Glutamatergic neuron (in vitro differentiated cells): ENCODE measurements around the gene SMURF1. TPM values are rescaled to one million over a fixed set of nuclear protein-coding genes. Genes with fewer than 3 reads are reported as not detected.

ENCODE experiments used
- DNase-seq: peaks from one replicate; pipeline ENCODE4 v3.0.0; 2022
- H3K27ac Mint-ChIP-seq: one replicate; pipeline ENCODE4 v1.8.0; 2020; ENCODE audit warnings: mild to moderate bottlenecking, mixed read lengths, inconsistent platforms; ENCODE audit not compliant: unreplicated experiment
- H3K27me3 Mint-ChIP-seq: one replicate; pipeline ENCODE4 v1.8.0; 2020; ENCODE audit warnings: mild to moderate bottlenecking, moderate library complexity, mixed read lengths, inconsistent platforms; ENCODE audit not compliant: unreplicated experiment
- H3K36me3 Mint-ChIP-seq: one replicate; pipeline ENCODE4 v1.8.0; 2020; ENCODE audit warnings: mild to moderate bottlenecking, mixed read lengths, inconsistent platforms; ENCODE audit not compliant: unreplicated experiment
- H3K4me1 Mint-ChIP-seq: one replicate; pipeline ENCODE4 v1.8.0; 2020; ENCODE audit warnings: mild to moderate bottlenecking, low read depth, mixed read lengths, inconsistent platforms; ENCODE audit not compliant: unreplicated experiment
- H3K4me3 Mint-ChIP-seq: one replicate; pipeline ENCODE4 v1.8.0; 2020; ENCODE audit warnings: mild to moderate bottlenecking, mixed read lengths, inconsistent platforms; ENCODE audit not compliant: unreplicated experiment
- H3K9me3 Mint-ChIP-seq: one replicate; pipeline ENCODE4 v1.8.0; 2020; ENCODE audit warnings: mild to moderate bottlenecking, moderate library complexity, mixed read lengths, inconsistent platforms; ENCODE audit not compliant: unreplicated experiment
- CTCF ChIP-seq: fragments of 200-600 bp; sonication (generic); IDR thresholded peaks from one replicate; pipeline ENCODE4 v1.5.0; 2021; ENCODE audit not compliant: partially characterized antibody, unreplicated experiment
- total RNA-seq: library from RNA; stranded (reverse); fragmentation: NEBNext Ultra II Directional; extraction: Animal tissue kit (Norgen Biotek cat#: 25700); gene quantifications from one replicate; pipeline ENCODE4 v1.2.1, GENCODE V29; 2021; ENCODE audit not compliant: unreplicated experiment

The SMURF1 gene
- total RNA-seq, 1 donor from 2014 or later, result 23.1 TPM

- no peaks in the 10 kb centered on the region for H3K27me3 Mint-ChIP-seq
- no peak overlapping the region for H3K27ac Mint-ChIP-seq
- TF ChIP-seq CTCF, result no peak
- DNase-seq, result no peak
- H3K4me3 Mint-ChIP-seq, result no peak overlapping the region
- peaks cover 26% of the 10 kb centered on the region for H3K36me3 Mint-ChIP-seq
- peaks cover 12% of the 10 kb centered on the region for H3K9me3 Mint-ChIP-seq
- peaks cover 3% of the 10 kb centered on the region for H3K4me1 Mint-ChIP-seq
Measured at GRCh38 chr7:99116144-99116543, 27.8 kb downstream of the SMURF1 start.

- Mint-ChIP-seq H3K9me3 (peaks cover 12% of the 10 kb centered on the region), H3K36me3 (peaks cover 26% of the 10 kb centered on the region), H3K4me1 (no peaks in the 10 kb centered on the region), H3K27me3 (no peaks in the 10 kb centered on the region), H3K4me3 (no peak overlapping the region), H3K27ac (no peak overlapping the region)
- TF ChIP-seq CTCF, result no peak
- DNase-seq, result no peak
Measured at GRCh38 chr7:99115379-99115778, 28.5 kb downstream of the SMURF1 start.

GRCh38 chr7:99112979-99113378, 30.9 kb downstream of the SMURF1 start:
- no peak for TF ChIP-seq CTCF
- H3K4me3 Mint-ChIP-seq, result no peak overlapping the region
- peaks cover 14% of the 10 kb centered on the region for H3K9me3 Mint-ChIP-seq
- H3K36me3 Mint-ChIP-seq, result peaks cover 19% of the 10 kb centered on the region
- no peak for DNase-seq
- peaks cover 6% of the 10 kb centered on the region for H3K4me1 Mint-ChIP-seq
- no peak overlapping the region for H3K27ac Mint-ChIP-seq
- no peaks in the 10 kb centered on the region for H3K27me3 Mint-ChIP-seq

GRCh38 chr7:99112097-99112496, 31.8 kb downstream of the SMURF1 start:
- Mint-ChIP-seq H3K9me3 (peaks cover 12% of the 10 kb centered on the region), H3K4me1 (peaks cover 13% of the 10 kb centered on the region), H3K4me3 (no peak overlapping the region), H3K27me3 (no peaks in the 10 kb centered on the region), H3K36me3 (peaks cover 19% of the 10 kb centered on the region), H3K27ac (no peak overlapping the region)
- no peak for TF ChIP-seq CTCF
- no peak for DNase-seq

GRCh38 chr7:99111591-99111990, 32.3 kb downstream of the SMURF1 start:
- H3K36me3 Mint-ChIP-seq, result peaks cover 15% of the 10 kb centered on the region
- no peak for TF ChIP-seq CTCF
- no peak overlapping the region for H3K4me3 Mint-ChIP-seq
- no peaks in the 10 kb centered on the region for H3K27me3 Mint-ChIP-seq
- DNase-seq, result no peak
- H3K27ac Mint-ChIP-seq, result no peak overlapping the region
- peaks cover 10% of the 10 kb centered on the region for H3K9me3 Mint-ChIP-seq
- peaks cover 16% of the 10 kb centered on the region for H3K4me1 Mint-ChIP-seq
